Activated CD8-positive, alpha-beta memory T cell treated with anti-CD3 and anti-CD28 coated beads, Interleukin-2, amount 50 U/mL, for 48 hours (primary cell): ENCODE results near the gene ZFYVE27.
"Not testable (repeated sequence)": the region's sequence is repeated elsewhere in the genome, so short reads cannot be mapped to it uniquely, and the experiment has no call there.

Experiments
- DNase-seq: peaks from one replicate; pipeline ENCODE4 v3.0.0-alpha.2; 2020

Gene ZFYVE27, protein sequence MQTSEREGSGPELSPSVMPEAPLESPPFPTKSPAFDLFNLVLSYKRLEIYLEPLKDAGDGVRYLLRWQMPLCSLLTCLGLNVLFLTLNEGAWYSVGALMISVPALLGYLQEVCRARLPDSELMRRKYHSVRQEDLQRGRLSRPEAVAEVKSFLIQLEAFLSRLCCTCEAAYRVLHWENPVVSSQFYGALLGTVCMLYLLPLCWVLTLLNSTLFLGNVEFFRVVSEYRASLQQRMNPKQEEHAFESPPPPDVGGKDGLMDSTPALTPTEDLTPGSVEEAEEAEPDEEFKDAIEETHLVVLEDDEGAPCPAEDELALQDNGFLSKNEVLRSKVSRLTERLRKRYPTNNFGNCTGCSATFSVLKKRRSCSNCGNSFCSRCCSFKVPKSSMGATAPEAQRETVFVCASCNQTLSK

DNA sequence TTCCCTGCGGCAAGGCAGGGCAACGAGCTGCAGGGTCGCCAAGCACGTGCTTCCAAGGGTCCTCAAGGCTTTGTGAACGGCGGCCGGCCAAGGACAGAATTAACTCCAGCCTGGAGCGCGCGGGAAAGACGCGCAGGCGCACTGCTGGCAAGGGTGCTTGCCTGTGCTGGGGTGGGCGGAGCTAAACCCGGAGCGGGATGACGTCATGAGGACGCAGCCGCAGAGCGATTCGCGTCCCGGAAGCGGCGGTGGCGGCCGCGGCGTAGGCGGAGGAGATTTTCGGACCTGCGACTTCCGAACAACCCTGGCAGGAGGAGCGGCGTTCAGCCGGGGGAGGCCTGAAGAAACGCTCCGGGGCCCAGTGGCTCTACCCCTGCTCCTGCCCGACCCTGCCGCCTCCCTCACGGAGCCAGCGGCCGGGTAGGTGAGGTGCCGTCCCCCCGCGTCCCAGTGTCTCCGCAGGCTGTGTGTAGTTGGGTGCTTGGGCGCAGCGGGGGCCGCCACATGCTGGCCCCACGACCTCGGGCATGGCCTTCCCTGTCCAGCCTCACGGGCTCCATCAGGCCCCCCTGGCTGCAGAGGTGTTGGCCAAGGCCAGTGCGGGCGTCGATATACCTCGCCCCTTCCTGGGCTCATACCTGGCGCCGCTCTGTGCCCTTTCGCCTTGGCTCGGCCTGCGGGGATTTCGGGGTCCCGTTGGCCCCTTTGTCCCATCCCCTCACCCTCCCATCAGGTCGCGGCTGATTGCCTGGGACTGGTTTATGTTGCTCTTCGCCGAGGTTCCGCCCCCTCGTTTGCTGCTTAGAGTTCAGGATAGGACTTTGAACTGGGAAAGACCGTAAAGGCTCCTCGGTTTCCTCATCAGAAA, at the start of gene ZFYVE27:
ZFYVE27 (plus strand) TSS at position 227 of the 868 bp plus-strand sequence. CDS start 1,350 bp downstream, outside the sequence.
- peak; percentile 99 for DNase-seq

DNA sequence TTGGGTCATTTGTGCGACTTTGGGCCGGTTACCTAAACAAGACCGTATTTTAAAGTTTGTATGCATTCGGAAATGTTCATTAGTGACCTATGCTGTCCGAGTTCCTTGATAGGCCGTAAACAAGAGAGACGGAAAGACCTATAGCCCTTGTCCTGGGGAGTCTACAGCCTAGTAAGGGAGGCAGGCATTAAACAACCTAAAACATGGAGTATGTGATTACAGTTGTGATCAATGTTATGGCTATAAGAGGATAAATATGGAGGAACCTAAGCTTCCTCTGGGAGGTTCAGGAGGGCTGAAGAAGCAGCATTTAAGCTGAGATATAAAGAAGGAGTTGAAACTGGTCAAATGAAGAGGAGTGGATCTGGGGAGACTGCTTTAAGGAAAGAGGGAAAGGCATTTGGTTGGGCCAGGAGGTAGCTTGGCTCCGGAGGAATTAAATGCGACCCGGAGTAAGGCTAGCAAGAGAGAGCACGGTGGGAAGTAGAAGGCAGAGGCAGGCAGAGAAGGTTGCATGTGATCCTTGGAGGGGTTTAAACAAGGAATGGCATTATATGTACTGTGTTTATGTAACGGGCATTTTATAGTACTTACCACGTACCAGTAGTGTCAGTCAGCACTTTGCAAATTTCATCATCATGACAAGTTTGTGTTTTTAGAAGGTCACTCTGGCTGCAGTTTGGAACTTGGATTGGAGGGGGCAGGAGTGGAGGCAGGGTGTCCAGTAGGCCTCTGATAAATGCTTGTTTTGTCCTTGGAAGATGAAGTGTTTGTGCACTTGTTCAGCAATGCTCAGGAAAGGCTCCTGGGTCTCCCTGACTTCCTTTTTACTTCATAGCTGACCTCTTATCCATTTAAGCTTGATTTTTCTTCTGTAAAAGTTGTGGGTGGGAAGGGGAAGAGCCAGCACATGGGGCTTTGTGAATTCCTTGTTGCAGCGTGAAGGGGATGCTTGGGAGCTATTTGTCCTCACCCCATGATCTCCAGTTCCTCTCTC, 48.8 kb upstream of the ZFYVE27 start:
- DNase-seq = no peak

DNA sequence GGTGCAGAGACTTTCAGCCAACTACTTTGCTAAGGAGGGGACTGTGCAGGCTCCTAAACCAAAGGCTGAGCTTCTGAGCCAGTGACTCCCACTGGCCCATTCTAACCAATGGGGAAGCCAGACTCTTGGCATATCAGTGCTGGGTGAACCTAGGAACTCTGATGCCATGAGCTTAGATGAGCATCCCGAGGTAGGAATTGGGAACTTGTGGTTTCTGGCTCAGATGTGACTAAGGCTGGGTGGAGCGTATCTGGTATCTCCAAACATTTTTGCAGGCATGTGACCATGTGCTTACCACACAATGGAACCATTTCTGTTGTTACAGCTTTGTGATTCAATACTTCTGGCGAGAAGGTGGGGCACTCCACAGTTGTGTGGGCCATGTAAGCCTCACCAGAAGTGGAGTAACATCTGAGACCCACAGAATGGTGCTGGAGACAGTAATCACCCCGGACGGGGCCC, 47.3 kb upstream of the ZFYVE27 start:
- no peak for DNase-seq

DNA sequence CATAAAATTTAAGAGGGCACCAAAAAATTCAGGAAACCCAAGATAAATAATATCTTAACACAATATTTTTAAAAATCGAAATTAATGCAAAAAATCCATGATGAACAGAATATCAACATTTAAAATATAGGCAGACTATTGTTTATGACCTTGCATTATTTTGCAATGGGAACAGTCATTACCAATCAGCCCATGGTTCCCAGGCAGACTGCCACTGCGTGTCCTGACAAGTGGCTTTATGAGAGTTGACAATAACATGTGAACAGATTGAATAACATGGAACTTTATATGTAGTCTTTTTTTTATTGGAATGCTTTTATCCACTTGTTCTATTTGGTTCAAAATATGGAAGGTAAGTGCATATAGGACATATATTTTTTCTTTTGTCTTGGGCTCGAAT, 46.8 kb upstream of the ZFYVE27 start:
- no peak for DNase-seq

DNA sequence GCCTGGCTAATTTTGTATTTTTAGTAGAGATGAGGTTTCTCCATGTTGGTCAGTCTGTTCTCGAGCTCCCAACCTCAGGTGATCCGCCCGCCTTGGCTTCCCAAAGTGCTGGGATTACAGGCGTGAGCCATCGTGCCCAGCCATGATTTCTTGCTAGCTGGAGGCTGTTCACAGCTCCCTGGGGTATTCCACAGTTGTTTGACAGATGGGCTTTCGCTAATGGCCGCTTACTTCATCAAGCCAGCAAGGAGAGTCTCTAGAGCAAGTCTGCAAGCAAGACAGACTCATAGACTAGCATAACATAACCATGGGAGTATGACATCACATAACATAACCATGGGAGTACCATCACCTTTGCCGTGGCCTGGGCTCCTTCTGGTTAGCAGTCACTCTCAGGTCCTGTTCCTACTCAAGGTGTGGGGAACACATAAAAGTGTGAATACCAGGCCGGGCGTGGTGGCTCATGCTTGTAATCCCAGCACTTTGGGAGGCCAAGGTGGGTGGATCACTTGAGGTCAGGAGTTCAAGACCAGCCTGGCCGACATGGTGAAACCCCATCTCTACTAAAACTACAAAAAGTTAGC, 38.8 kb upstream of the ZFYVE27 start:
- not testable (repeated sequence) for DNase-seq

DNA sequence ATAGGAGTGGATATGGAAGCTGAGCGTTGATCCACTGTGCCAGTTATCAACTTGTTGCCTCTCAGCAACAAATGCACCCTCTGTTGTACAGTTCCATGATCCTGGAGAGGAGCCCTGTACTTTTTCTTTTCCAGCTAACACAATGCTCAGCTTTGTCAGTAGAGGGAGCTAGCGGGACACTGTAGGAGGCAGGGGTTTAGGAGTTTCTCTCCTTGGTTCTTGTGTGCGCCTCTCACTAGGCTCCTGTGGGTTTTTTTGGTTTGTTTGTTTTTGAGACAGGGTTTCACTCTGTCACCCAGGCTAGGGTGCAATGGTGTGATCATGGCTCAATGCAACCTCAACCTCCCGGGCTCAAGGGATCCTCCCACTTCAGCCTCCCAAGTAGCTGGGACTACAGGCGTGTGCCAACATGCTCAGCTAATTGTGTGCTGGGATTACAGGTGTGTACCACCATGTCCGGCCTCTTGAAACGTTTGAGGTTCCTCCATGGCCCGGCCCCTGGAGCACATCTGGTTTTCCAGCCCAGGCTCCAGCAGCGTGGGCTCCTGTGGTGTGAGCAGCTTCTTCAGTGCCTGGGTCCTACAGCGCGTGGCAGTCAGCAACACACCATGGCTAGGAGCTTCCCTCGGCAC, 35.4 kb upstream of the ZFYVE27 start:
- no peak for DNase-seq

DNA sequence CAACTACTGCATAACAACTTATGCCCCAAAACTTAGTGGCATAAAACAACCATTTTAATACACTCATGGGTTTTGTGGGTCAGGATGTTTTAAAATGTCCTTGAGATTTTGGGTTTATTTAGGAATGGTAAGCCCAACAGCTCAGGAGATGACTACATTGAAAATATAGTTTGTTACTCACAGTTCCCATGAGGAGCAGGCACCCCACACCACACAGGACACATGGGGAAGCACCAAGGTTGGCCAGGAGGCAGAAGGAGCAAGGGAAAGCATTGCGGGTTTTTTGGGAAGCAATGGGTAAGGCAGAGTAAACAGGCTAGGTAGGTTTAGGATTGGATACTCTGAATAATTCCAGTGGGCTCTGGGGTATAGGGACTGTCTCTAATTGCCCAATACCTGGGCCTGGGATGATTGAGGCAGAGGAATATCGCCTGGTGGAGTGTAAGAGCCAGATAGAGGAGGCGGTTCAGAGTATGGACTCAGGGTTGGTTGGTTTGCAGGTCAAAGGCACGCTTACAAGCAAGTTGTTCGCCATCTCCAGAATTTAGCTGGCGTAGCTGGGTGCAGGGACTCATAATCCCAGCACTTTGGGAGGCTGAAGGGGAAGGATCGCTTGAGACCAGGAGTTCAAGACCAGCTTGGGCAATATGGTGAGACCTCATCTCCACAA, 33.4 kb upstream of the ZFYVE27 start:
- no peak for DNase-seq

DNA sequence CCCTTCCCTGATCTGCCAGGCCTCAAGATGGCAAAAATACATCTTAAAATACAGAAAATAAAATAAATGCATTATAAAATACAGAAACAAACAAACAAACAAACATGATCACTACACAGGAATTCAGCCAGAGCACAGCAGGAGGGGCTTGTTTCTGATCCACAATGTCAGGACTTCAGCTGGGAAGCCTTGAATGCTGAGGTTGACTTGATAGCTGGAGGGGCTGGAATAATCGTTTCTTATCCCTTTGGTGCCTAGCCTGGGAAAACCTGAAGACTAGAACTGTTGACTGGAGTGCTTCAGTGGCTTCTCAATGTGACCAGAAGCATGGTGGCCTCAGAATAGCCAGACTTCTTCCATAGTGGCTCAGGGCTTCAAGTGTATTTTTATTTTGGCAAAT, 32.6 kb upstream of the ZFYVE27 start:
- DNase-seq = no peak

DNA sequence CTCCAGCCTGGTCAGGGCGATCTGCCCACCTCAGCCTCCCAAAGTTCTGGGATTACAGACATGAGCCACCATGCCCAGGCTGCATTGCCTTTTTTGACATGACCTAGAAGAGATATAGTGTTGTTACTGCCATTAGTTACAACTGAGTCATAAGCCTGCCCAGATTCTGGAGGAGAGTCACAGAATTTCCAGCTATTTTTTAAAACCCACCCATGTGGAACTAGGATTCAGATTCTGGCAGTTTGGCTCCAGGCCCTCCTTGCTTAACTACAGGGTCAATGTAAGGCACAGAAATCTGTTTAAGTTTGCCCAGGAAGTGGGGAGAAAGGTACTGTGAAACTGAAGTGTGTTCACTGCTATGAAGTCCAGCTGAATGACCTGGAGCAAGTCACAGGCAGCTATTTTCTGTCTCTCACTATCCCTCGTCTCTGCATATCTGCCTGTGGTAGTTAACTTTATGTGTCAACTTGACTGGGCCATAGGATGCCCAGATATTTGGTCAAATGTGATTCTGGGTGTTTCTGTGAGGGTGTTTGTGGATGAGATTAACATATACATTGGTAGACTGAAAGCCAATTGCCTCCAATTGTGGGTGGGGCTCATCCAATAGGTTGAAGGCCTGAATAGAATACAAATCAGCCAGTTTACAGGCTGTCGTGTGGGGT, 31.8 kb upstream of the ZFYVE27 start:
- no peak for DNase-seq

DNA sequence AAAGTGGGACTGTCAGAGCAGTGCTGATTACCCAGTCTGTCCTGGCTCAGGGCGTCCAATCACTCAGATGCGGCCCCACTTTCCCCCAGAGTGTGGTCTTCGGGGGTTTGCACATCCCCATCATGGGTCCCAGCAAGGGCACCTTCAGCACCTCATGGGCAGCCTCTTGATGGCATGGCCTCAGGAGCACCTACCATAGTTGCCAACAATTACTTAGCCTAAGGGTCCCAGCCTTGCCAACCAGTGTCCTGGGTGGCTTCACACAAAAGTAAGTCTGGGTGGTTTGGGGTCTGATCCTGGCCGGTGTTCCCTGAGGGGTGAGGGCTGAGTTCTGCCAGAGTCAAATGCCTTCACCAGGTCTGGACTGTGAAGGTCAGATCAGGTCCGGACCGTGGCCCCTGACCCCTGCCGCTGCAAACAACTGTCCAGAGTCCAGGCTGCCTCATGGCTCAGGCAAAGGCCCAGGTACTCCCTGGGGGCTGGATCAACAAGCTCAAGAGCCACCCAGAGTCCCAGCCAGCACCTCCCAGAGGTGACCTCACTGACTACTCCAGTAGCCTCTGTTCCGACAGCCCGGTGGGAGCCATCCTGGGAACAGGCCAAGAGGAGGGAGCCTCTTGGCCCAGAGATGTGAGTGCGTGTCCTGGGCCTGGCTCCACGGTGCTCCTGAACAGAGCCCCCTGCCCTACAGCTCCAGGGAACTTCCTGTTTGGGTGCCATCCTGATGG, 29.6 kb upstream of the ZFYVE27 start:
- DNase-seq = no peak

DNA sequence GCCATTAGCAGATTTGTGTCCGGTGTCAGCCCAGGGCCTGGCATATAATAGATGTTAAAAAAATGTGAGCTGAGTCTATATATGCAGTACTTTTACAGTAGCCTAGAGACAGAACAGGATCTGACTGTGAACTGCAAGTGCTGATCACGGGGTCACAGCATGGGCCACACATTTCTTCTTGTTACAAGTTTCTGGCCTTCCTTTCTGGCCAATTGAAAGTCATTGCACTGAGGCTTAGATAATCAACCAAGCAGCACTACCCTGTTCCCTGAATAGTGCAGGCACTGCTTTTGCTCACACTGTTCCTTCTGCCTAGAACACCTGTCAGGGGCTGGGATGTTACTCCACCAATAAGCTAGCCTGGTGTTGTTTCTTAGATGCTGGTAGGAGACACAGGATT, 28.8 kb upstream of the ZFYVE27 start:
- DNase-seq = no peak

DNA sequence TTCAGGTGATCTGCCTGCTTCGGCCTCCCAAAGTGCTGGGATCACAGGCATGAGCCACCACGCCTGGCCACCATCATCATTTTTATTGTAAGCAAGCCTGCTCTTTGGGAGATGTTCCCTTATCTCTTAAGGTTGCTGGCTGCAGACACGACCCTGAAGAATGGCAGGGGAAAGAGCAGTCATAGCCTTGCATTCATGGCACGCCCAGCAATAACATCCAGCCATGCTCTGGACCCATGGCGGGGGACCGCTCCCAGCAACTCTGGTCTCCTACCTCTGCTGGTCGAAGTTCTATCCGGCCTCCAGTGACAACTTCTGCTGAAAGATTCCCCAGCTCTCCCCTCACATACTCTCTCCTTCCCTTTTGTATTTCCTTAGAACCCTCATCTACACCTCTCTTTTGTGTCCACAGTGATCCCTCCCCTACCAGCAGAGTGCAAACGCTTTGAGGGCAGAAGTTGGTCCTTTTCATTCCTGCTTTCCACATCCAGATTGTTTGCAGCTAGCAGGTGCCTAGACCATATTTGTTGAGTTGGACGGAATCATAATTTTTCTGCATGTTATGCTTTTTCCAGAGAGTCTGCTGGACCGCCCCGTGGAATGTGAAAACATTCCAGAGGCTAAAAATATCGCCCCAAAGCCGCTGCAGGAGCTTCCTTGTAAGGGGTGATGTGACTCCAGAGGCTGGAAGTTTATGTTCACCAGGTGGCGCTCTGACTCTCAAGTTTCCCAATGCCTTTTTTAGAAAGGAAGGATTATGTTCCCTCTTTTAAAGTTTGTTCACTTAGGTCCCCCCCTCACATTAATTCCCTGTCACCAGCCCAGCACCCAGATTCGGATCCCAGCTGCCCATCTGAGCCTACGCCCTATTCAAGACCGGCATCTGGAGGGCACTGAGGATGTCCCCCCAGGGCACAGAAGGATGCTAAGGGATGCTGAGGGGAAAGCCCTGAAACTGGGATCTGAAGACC, 27.7 kb upstream of the ZFYVE27 start:
- no peak for DNase-seq

DNA sequence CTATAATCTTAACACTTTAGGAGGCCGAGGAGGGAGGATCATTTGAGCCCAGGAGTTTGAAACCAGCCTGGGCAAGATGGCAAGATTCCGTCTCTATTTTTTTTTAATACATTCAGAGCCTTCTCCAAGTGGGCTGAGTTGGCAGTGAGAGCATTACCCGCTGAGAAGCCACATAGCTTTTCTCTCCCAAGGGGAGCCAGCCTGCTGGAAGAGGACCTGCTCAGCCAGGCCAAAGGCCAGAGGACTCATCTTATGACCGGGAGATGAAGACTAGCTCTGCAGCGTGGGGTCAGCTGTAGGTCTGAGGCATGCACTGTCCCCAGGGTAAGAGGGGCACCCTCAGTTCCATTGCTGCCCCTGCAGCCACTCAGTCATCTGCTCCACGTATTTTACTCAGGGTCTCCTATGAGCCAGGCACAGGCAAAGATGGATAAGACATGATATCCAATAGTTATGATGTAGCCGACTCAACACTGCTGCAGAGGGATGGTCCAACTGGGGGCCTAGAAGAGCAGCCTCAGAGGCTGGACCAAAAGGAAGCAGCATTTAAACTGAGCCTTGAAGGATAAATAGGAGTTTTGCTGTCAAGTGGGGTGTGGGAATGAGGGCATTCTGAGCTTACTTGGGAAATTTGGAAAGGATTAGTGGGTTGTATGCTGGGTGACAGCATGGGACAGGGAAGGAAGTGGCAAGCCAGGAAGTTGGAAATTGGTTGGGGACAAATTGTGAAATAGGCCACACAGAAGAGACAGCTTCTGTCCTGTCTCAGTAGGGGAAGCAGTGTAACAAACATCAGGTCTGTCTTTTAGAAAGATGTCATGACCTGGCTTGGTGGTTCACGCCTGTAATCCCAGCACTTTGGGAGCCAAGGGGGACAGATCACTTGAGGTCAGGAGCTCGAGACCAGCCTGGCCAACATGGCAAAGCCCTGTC, 25.0 kb upstream of the ZFYVE27 start:
- DNase-seq = no peak

DNA sequence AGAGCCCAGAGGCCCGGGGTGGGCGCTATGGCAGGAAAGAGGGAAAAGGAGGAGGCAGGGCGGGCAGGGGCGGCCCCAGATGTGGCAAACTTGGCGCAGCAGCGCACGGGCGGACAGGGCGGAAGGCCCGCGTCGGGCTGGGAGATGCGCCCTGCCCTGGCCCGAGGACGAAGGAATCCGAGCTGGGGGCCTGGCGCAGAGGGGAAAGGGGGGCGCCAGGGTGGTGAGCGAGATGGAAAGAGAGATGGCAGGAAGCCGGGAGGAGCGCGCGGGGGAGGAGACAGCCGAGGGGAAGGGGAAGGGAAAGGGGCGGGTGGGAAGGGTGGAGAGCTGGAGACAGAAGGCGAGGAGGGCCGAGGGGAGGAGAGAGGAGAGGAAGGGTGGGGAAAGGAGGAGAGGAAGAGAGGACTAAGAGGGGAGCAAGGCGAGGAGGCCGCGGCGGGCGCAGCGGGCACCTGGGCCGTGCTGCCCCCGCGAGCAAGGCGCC, 23.5 kb upstream of the ZFYVE27 start, which contains the start of gene MARVELD1:
MARVELD1 (plus strand) TSS at position 392 of the 487 bp plus-strand sequence. CDS start 147 bp downstream, outside the sequence.
- DNase-seq = peak; percentile 59

DNA sequence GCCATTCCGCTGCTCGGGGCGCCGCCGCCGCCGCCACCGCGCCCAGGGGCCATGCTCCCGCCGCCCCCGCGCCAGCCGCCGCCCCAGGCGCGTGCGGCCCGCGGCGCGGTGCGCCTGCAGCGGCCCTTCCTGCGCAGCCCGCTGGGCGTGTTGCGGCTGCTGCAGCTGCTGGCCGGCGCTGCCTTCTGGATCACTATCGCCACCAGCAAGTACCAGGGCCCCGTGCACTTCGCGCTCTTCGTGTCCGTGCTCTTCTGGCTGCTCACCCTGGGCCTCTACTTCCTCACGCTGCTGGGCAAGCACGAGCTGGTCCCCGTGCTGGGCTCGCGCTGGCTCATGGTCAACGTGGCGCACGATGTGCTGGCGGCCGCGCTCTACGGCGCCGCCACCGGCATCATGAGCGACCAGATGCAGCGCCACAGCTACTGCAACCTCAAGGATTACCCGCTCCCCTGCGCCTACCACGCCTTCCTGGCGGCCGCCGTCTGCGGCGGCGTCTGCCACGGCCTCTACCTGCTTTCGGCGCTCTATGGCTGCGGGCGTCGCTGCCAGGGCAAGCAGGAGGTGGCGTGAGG, 23.0 kb upstream of the ZFYVE27 start:
- DNase-seq = no peak

DNA sequence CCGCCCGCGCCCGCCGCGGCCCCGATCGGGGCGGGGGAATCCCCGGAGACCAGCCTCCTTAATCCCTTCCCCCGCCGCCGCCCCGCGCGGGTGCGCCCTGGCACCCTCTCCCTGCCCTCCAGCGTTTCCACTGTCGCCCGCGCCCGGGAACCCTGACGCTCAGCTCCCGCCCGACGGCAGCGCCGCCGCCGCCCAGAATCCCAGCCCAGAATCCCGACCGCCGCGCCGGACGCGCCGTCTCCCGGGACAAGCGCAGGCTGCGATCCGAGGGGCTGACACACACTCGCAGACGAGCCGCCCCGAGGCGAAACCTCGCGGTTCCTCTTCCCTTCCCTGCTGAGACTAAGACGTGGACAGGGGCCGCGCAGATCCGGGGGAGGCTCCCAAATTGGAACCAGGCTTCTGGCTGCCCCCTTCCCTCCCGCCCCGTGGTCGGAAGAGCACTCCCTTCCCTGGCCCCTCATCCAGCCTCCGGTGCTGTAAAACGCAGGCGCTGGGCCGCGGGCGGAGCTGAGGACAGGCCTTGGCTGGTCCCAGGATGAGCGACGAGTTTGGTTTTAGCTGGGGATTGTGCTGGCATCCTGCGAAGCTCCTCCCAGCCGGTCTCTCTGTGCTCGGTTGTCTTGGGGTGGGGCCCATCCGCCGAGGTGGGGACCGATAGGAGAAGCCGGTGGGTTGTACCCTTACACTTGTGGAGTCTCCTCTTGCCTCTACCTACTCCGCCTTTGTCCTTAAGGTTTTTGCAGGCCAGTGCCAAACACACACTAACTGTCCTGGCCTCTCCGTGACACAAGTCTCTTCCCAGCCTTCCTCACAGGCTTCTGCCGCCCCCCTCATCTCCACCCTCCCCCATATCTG, 22.3 kb upstream of the ZFYVE27 start:
- DNase-seq = peak; percentile 76
